ENCODE measurements around the gene SELENOO. TPM values are rescaled to one million over a fixed set of nuclear protein-coding genes. Genes with fewer than 3 reads are reported as not detected.

SELENOO gene
- total RNA-seq, 1 experiment from 2014 or later: 27.4 TPM

- ChIA-PET CTCF (no interaction called here), POLR2A (ENCODE audit: unreplicated experiment) (no interaction called here)
- 0 out of 2 replicates have a peak, but pooled peaks cover 3% of the 10 kb centered on the region for H3K36me3 ChIP-seq (ENCODE audit: low read depth)
- TF ChIP-seq EZH2 (IDR thresholded peaks at IDR 0.05; ENCODE audit: low read depth) (no peak), CTCF (conservative IDR thresholded peaks at IDR 0.05) (no peak)
- intact Hi-C loops (cut with micrococcal nuclease; ENCODE audit: unreplicated experiment): no loop called here
- H3K4me1 ChIP-seq (replicated peaks; ENCODE audit: insufficient read depth): peaks cover 10% of the 10 kb centered on the region
- no peak overlapping the region for H3K4me3 ChIP-seq
- no peak overlapping the region for H3K4me2 ChIP-seq
- H3K79me2 ChIP-seq (ENCODE audit: low read depth): peaks cover 21% of the 10 kb centered on the region
- peaks cover 19% of the 10 kb centered on the region for H4K20me1 ChIP-seq (ENCODE audit: insufficient read depth)
- BruUV-seq (replicated peaks): no TSS peak
- no peak for DNase-seq
- no peaks in the 10 kb centered on the region for H3K9me3 ChIP-seq (ENCODE audit: insufficient read depth, low read depth)
- H3K27ac ChIP-seq: no peak overlapping the region
- no peak overlapping the region for H2AFZ ChIP-seq
- no peaks in the 10 kb centered on the region for H3K9me2 ChIP-seq (ENCODE audit: insufficient read depth)
- H3K27me3 ChIP-seq (ENCODE audit: insufficient read depth, low read depth): no peaks in the 10 kb centered on the region
- peaks cover 44% of the 10 kb centered on the region; the same call in 1 of the 2 replicates for H3F3A ChIP-seq (ENCODE audit: insufficient read depth, low read depth)
Observed at GRCh38 chr22:50255099-50255498, 54.3 kb downstream of the SELENOO start.

GRCh38 chr22:50255607-50256006 is 54.8 kb downstream of the SELENOO start:
- CTCF ChIA-PET: no interaction called here
- intact Hi-C loops (cut with micrococcal nuclease; ENCODE audit: unreplicated experiment): no loop called here
- no TSS peak for BruUV-seq (replicated peaks)
- peaks cover 23% of the 10 kb centered on the region for H3K79me2 ChIP-seq (ENCODE audit: low read depth)
- no peak overlapping the region for H3K4me2 ChIP-seq
- H3K27ac ChIP-seq: no peak overlapping the region
- H3K4me3 ChIP-seq: no peak overlapping the region
- TF ChIP-seq CTCF (conservative IDR thresholded peaks at IDR 0.05): no peak
- H3K36me3 ChIP-seq (ENCODE audit: low read depth): 0 out of 2 replicates have a peak, but pooled peaks cover 3% of the 10 kb centered on the region
- POLR2A ChIA-PET (ENCODE audit: unreplicated experiment): no interaction called here
- H3K27me3 ChIP-seq (ENCODE audit: insufficient read depth, low read depth): no peaks in the 10 kb centered on the region
- H2AFZ ChIP-seq: no peak overlapping the region
- DNase-seq: no peak
- peaks cover 19% of the 10 kb centered on the region for H4K20me1 ChIP-seq (ENCODE audit: insufficient read depth)
- peaks cover 11% of the 10 kb centered on the region; the same call in 1 of the 2 replicates for H3K4me1 ChIP-seq (replicated peaks; ENCODE audit: insufficient read depth)
- no peaks in the 10 kb centered on the region for H3K9me3 ChIP-seq (ENCODE audit: insufficient read depth, low read depth)
- peaks cover 44% of the 10 kb centered on the region; the same call in 1 of the 2 replicates for H3F3A ChIP-seq (ENCODE audit: insufficient read depth, low read depth)
- no peaks in the 10 kb centered on the region for H3K9me2 ChIP-seq (ENCODE audit: insufficient read depth)

GRCh38 chr22:50256258-50256862 is 55.5 kb downstream of the SELENOO start:
- CTCF ChIA-PET: no interaction called here
- H3K4me3 ChIP-seq: no peak overlapping the region
- peaks cover 23% of the 10 kb centered on the region for H3K79me2 ChIP-seq (ENCODE audit: low read depth)
- H2AFZ ChIP-seq: no peak overlapping the region
- H3F3A ChIP-seq (ENCODE audit: insufficient read depth, low read depth): peaks cover 40% of the 10 kb centered on the region; the same call in 1 of the 2 replicates
- 0 out of 2 replicates have a peak, but pooled peaks cover 3% of the 10 kb centered on the region for H3K36me3 ChIP-seq (ENCODE audit: low read depth)
- DNase-seq: no peak
- TF ChIP-seq CTCF (conservative IDR thresholded peaks at IDR 0.05) (no peak), EZH2 (IDR thresholded peaks at IDR 0.05; ENCODE audit: low read depth) (no peak)
- H3K27ac ChIP-seq: no peak overlapping the region
- peaks cover 18% of the 10 kb centered on the region for H4K20me1 ChIP-seq (ENCODE audit: insufficient read depth)
- POLR2A ChIA-PET (ENCODE audit: unreplicated experiment): no interaction called here
- no peak overlapping the region for H3K4me2 ChIP-seq
- intact Hi-C loops (cut with micrococcal nuclease; ENCODE audit: unreplicated experiment): no loop called here
- H3K4me1 ChIP-seq (replicated peaks; ENCODE audit: insufficient read depth): peaks cover 11% of the 10 kb centered on the region; the same call in 1 of the 2 replicates
- no peaks in the 10 kb centered on the region for H3K9me2 ChIP-seq (ENCODE audit: insufficient read depth)
- no peaks in the 10 kb centered on the region for H3K9me3 ChIP-seq (ENCODE audit: insufficient read depth, low read depth)
- no TSS peak for BruUV-seq (replicated peaks)
- no peaks in the 10 kb centered on the region for H3K27me3 ChIP-seq (ENCODE audit: insufficient read depth, low read depth)

Data from PC-9 (cell line).